Measurements from ENCODE around the gene HAUS3. TPM values are rescaled to one million over a fixed set of nuclear protein-coding genes. Genes with fewer than 3 reads are reported as not detected.

The HAUS3 gene
- 12.3 TPM for polyA plus RNA-seq (ENCODE audit: insufficient read length)

- peak; percentile 92 for DNase-seq (ENCODE audit: low read depth)
These were observed at the start of gene HAUS3, which contains the start of gene POLN for GRCh38 chr4:2241410-2242353. TSS of gene HAUS3 (minus strand) at chr4:2242121. CDS start at chr4:2240946, 1,175 bp downstream. TSS of gene POLN (minus strand) at chr4:2242121. CDS start at chr4:2229231, 12,890 bp downstream.

GRCh38 chr4:2290974-2291704 is 49.2 kb upstream of the HAUS3 start:
- no peak for DNase-seq (ENCODE audit: low read depth)

GRCh38 chr4:2290488-2290887 is 48.6 kb upstream of the HAUS3 start:
- no peak for DNase-seq (ENCODE audit: low read depth)

- DNase-seq (ENCODE audit: low read depth): no peak
These were observed 48.0 kb upstream of the HAUS3 start for GRCh38 chr4:2289955-2290333.

GRCh38 chr4:2289311-2289954 is 47.5 kb upstream of the HAUS3 start:
- DNase-seq (ENCODE audit: low read depth): no peak

- no peak for DNase-seq (ENCODE audit: low read depth)
These were observed 46.2 kb upstream of the HAUS3 start for GRCh38 chr4:2288051-2288541.

- no peak for DNase-seq (ENCODE audit: low read depth)
These were observed 45.6 kb upstream of the HAUS3 start for GRCh38 chr4:2287594-2287915.

- DNase-seq (ENCODE audit: low read depth): no peak
These were observed 45.1 kb upstream of the HAUS3 start for GRCh38 chr4:2286904-2287593.

GRCh38 chr4:2285613-2286381 is 43.9 kb upstream of the HAUS3 start:
- no peak for DNase-seq (ENCODE audit: low read depth)

GRCh38 chr4:2284934-2285612 is 43.2 kb upstream of the HAUS3 start:
- no peak for DNase-seq (ENCODE audit: low read depth)

- no peak for DNase-seq (ENCODE audit: low read depth)
These were observed 42.4 kb upstream of the HAUS3 start for GRCh38 chr4:2284161-2284933.

GRCh38 chr4:2283199-2283711 is 41.3 kb upstream of the HAUS3 start:
- DNase-seq (ENCODE audit: low read depth): no peak

- DNase-seq (ENCODE audit: low read depth): no peak
These were observed 39.8 kb upstream of the HAUS3 start for GRCh38 chr4:2281575-2282343.

GRCh38 chr4:2280531-2281300 is 38.8 kb upstream of the HAUS3 start:
- DNase-seq (ENCODE audit: low read depth): no peak

- no peak for DNase-seq (ENCODE audit: low read depth)
These were observed 36.0 kb upstream of the HAUS3 start for GRCh38 chr4:2277956-2278355.

GRCh38 chr4:2276581-2277325 is 34.8 kb upstream of the HAUS3 start:
- DNase-seq (ENCODE audit: low read depth): no peak

Measured in forelimb muscle (tissue), 1 donor.